HUES6 (cell line): ENCODE results near the gene TSPAN11.

ENCODE experiments used
- H3K27ac ChIP-seq: 2 replicates; pipeline ENCODE4 v1.7.0; 2013; ENCODE audit warnings: low read depth, mild to moderate bottlenecking, low read length, inconsistent platforms
- H3K27me3 ChIP-seq: 2 replicates; pipeline ENCODE4 v1.6.1; 2013; ENCODE audit warnings: low read length; ENCODE audit not compliant: control insufficient read depth, insufficient read depth
- H3K36me3 ChIP-seq: 2 replicates; pipeline ENCODE4 v1.6.1; 2013; ENCODE audit warnings: low read length; ENCODE audit not compliant: control insufficient read depth, insufficient read depth
- H3K4me1 ChIP-seq: 2 replicates; pipeline ENCODE4 v1.6.1; 2013; ENCODE audit warnings: low read length; ENCODE audit not compliant: control insufficient read depth, insufficient read depth
- H3K4me3 ChIP-seq: 2 replicates; pipeline ENCODE4 v1.5.1; 2013; ENCODE audit warnings: low read depth, low read length
- H3K9ac ChIP-seq: one replicate; pipeline ENCODE4 v1.6.1; 2013; ENCODE audit warnings: mild to moderate bottlenecking, low read length
- H3K9me3 ChIP-seq: 2 replicates; pipeline ENCODE4 v1.6.1; 2013; ENCODE audit warnings: low read depth, low read length; ENCODE audit not compliant: control insufficient read depth, insufficient read depth

TSPAN11 gene

DNA sequence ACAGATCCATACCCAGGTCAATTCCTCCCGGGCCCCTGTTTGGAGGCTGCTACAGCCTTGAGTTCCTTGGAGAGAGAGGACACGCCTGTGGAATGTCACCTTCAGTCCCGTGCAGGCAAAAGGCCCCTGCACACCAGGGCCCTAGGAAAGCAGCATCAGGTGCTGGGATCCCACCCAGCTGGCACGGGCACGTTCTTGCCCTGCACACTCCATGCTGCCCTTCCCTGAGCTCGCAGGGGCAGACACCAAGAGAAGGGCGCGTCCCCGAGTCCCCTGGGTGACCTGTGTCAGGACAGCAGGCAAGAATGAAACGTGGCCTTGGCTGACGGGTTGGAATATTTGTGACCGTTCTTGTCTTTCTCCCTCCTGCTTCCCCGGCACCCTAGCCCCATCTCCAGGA, 67.7 kb downstream of the TSPAN11 start:
- Histone ChIP-seq H3K36me3 (no peaks in the 10 kb centered on the region), H3K27me3 (no peaks in the 10 kb centered on the region), H3K9me3 (no peaks in the 10 kb centered on the region), H3K4me1 (peaks cover 3% of the 10 kb centered on the region; the same call in 1 of the 2 replicates), H3K27ac (no peak overlapping the region), H3K9ac (no peak overlapping the region), H3K4me3 (no peak overlapping the region)

DNA sequence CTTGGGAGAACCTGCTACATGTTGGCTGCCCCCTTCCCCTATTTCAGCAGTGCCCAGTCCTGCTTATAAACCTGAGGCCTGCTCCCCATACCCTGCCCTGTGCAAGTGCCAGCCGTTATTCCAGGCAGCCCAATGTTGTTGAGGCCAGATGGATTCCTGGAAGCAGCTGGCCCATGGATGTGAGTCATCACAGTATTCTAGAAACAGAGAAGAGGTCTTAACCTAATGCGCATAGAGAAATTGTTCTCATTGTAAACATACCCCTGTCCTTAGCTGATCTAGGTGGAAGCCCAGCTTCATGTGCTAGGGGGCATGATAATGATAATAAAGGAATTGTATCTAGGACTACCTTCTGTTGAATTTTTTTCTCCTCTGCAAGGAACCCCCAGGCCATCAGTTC, 69.7 kb downstream of the TSPAN11 start:
- Histone ChIP-seq H3K4me3 (no peak overlapping the region), H3K9ac (no peak overlapping the region), H3K4me1 (0 out of 2 replicates have a peak, but pooled peaks cover 3% of the 10 kb centered on the region), H3K36me3 (no peaks in the 10 kb centered on the region), H3K27me3 (no peaks in the 10 kb centered on the region), H3K9me3 (no peaks in the 10 kb centered on the region), H3K27ac (no peak overlapping the region)

DNA sequence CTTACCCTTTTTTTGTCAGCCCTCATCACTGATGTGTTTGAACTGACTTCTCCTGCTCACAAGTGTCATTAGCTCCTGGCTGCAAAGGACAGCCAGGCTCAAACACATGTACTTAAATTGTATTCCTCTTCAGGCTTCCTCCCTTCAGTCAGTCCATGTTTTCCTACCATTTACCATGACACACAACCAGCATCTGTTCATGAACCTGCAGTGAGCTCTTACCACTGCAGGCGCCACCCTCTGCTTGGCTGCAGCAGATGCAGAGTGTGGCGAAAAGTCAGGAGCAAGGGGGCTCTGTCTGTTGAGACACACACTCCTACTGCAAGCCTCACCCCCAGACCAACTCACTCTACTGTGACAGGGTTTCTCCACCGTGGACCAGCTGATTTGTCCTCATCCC, 70.2 kb downstream of the TSPAN11 start:
- Histone ChIP-seq H3K27me3 (no peaks in the 10 kb centered on the region), H3K4me1 (0 out of 2 replicates have a peak, but pooled peaks cover 3% of the 10 kb centered on the region), H3K4me3 (no peak overlapping the region), H3K9ac (no peak overlapping the region), H3K9me3 (no peaks in the 10 kb centered on the region), H3K36me3 (no peaks in the 10 kb centered on the region), H3K27ac (no peak overlapping the region)

DNA sequence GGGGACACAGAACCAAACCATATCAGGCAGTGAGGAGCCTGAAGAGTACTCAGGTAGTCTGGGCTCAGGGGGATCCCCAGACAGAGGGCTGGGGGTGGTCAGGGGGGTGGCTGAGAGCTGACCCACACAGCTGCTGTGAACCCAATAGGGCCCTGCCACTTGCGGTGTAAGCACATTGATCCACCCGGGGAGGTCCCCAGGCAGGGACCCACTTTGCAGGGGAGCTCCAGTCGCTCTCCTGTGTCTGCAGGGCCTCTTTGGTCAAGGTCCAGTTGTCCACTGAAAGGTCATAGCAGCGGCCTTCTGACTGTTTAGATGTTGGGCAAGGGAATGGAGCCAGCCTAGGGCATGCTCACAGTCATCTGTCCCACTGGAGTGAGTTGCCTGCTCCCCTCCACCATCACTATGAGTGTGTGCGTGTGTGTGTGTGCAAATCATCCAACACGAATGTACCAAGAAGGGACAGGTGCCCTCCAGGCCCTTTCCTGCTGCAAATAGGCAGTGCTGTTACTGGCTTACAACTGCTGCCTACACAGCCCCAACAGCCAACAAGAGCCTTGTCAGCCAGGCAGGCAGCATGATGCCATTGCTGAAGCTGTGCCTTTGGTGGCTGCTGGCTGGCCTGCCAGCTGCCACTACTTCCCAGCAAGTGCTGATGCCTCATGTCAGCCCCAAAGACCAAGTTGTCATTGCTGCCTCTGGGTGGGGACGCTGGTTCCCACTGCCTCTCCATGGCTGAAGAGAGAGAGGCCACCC, 71.3 kb downstream of the TSPAN11 start:
- Histone ChIP-seq H3K4me3 (no peak overlapping the region), H3K9ac (no peak overlapping the region), H3K27ac (no peak overlapping the region), H3K9me3 (no peaks in the 10 kb centered on the region), H3K27me3 (no peaks in the 10 kb centered on the region), H3K36me3 (no peaks in the 10 kb centered on the region), H3K4me1 (0 out of 2 replicates have a peak, but pooled peaks cover 3% of the 10 kb centered on the region)

DNA sequence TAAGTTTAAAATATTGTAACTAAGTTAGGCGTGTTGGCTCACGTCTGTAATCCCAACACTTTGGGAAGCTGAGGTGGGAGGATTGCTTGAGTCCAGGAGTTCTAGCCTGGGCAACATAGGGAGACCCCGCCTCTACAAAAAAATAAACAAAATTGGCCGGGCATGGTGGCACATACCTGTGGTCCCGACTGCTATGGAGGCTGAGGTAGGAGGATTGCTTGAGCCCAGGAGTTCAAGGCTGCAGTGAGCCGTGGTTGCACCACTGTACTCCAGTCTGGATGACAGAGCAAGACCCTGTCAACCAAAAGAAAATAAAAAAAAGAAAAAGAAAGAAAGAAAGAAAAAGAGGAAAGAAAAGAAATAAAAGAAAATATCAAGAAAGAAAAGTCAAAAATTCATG, 72.5 kb downstream of the TSPAN11 start:
- Histone ChIP-seq H3K27me3 (no peaks in the 10 kb centered on the region), H3K27ac (no peak overlapping the region), H3K36me3 (no peaks in the 10 kb centered on the region), H3K4me3 (no peak overlapping the region), H3K4me1 (0 out of 2 replicates have a peak, but pooled peaks cover 3% of the 10 kb centered on the region), H3K9ac (no peak overlapping the region), H3K9me3 (no peaks in the 10 kb centered on the region)

DNA sequence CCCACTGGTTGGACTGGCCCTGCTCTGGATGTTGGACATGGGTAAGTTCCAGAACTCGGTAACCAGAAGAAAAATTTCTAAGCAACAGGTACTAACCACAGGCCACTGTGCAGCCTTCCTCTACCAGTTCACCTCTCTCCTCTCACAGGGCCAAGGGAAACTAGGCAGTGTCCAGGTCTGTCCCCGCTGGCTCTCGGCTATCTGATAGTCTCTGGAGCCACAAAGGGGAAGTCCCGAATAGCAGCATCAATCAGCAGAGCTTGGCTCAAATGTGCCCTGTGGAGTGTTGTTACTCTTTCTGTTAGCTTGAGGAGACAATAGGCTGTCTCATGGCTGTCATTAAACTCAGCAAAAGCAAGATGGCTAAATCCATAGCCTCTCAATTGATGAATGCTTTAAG, 73.2 kb downstream of the TSPAN11 start:
- Histone ChIP-seq H3K36me3 (no peaks in the 10 kb centered on the region), H3K4me3 (no peak overlapping the region), H3K27ac (no peak overlapping the region), H3K4me1 (0 out of 2 replicates have a peak, but pooled peaks cover 3% of the 10 kb centered on the region), H3K27me3 (no peaks in the 10 kb centered on the region), H3K9me3 (no peaks in the 10 kb centered on the region), H3K9ac (no peak overlapping the region)

DNA sequence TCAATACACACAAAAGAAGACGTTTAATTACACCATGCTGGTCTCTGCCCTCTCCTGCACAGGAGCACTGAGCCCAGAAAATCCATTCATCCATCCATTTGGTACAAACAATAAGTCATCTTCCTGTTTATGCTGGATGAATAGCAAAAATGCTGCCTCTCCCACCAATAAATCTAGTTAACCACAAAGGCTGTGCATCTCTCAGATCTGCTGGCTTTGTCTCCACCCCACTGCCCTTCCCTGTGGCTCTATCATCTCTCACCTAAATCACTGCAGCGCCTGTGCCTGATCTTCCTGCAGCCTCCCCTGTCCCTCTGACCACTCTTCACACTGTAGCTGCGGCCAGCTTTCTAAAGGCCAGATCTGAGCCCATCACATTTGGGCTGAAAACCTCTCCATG, 74.2 kb downstream of the TSPAN11 start:
- Histone ChIP-seq H3K4me1 (0 out of 2 replicates have a peak, but pooled peaks cover 3% of the 10 kb centered on the region), H3K36me3 (no peaks in the 10 kb centered on the region), H3K9ac (no peak overlapping the region), H3K27ac (no peak overlapping the region), H3K27me3 (no peaks in the 10 kb centered on the region), H3K9me3 (no peaks in the 10 kb centered on the region), H3K4me3 (no peak overlapping the region)

DNA sequence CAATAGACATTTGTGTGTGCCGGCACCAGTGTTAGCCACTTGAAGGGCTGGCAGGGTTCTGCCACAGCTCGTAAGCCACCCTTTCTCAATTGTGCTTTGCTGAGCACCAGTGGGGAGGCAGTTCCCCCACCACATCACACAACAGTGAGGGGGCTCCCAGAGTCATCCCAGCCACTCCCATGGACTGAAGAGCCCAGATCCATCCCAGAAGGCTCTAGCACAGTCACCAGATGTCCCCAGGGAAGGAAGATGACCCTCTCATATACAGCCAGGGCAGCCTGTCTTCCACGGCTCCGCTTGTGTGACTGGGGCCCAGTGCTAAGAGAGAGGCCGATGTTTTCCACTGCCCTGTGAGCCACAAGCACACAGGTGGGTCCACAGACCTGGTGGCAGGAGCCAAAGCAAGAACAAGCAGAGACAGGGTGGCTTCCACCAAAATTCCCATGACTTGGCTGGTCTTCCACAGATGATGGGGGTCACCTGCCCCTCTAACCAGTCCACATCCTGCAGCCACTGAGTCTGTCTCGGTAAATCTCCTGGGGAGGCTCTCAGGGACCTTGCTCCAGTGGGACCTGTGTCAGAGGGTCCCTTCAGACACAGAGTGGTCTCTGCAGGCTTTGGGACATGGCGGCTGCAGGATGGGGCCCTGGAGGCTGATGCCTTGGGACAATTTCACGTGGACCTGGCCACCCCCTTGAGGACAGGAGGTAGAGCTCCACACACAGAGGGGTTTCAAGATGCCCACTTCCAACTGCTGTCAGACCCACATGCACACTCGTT, 75.2 kb downstream of the TSPAN11 start:
- Histone ChIP-seq H3K4me3 (no peak overlapping the region), H3K27ac (no peak overlapping the region), H3K36me3 (no peaks in the 10 kb centered on the region), H3K4me1 (no peaks in the 10 kb centered on the region), H3K9ac (no peak overlapping the region), H3K27me3 (no peaks in the 10 kb centered on the region), H3K9me3 (no peaks in the 10 kb centered on the region)

DNA sequence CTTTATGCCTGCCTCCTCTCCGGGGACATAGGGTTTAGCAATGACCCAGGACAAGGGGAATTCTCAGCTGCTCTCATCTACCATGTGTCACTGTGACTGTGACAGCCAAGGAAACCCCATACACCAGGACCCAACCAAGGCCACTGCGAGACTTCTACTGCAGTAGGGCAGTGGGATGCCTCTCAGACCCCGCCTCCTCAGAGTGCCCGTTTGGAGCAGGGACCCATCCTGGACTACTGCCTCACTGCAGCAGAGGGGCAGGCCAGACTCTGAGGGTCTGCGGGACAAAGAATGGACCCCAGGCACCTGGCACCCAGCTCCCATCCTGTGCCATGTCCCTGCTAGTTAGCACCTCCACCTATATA, 75.8 kb downstream of the TSPAN11 start:
- no peaks in the 10 kb centered on the region for H3K4me1 ChIP-seq
- H3K9me3 ChIP-seq, result no peaks in the 10 kb centered on the region
- H3K27me3 ChIP-seq, result no peaks in the 10 kb centered on the region
- no peaks in the 10 kb centered on the region for H3K36me3 ChIP-seq
- H3K4me3 ChIP-seq, result no peak overlapping the region
- H3K9ac ChIP-seq, result no peak overlapping the region
- no peak overlapping the region for H3K27ac ChIP-seq

DNA sequence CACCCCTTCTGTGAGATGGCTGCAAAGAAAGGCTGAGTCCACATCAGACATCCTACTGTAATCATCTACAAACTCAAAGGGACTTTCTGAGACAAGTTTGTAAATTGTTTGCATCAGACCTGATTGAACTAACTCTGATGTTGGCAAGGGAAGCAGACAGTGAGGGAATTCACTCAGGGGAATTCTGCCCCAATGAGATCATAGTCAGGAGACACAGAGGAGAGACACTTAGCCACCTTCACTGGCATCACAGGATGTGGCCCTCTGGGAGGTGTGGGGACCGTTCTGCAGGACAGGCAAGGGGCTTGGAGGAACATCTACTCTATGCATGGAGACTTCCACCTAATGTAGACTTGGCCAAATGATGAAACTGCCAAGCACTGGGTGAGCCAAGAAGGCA, 76.5 kb downstream of the TSPAN11 start:
- Histone ChIP-seq H3K9ac (no peak overlapping the region), H3K27ac (no peak overlapping the region), H3K9me3 (no peaks in the 10 kb centered on the region), H3K36me3 (no peaks in the 10 kb centered on the region), H3K27me3 (no peaks in the 10 kb centered on the region), H3K4me3 (no peak overlapping the region), H3K4me1 (no peaks in the 10 kb centered on the region; the same call in 1 of the 2 replicates)
